ENCODE data around the gene PKN2.

GRCh38 chr1:88740784-88741183, 56.7 kb downstream of the PKN2 start:
- TF ChIP-seq POLR2AphosphoS5 (IDR thresholded peaks at IDR 0.05; ENCODE audit: low read depth, low read length) (no peak), PAX5 (IDR thresholded peaks at IDR 0.05; ENCODE audit: insufficient read depth, low read length, severe bottlenecking) (no peak), POLR2A (IDR thresholded peaks at IDR 0.05; ENCODE audit: low read depth, low read length) (no peak), TAF1 (IDR thresholded peaks at IDR 0.05; ENCODE audit: low read depth, low read length) (no peak)

Measured in GM12891 (cell line).